PC-9 (cell line): ENCODE results near the gene CERCAM.

Source experiments
- CTCF ChIP-seq: fragments of 200-600 bp; sonication (generic); conservative IDR thresholded peaks from 2 replicates; pipeline ENCODE4 v1.6.1; 2017; ENCODE audit warnings: mixed run types, antibody characterized with exemption, mild to moderate bottlenecking, moderate library complexity
- EZH2 ChIP-seq: fragments of 200-600 bp; sonication (generic); IDR thresholded peaks from 2 replicates; pipeline ENCODE4 v1.8.0; 2017; ENCODE audit warnings: antibody characterized with exemption, low read depth

GRCh38 chr9:128470560-128470959 lies 49.9 kb downstream of the CERCAM start:
- no peak for TF ChIP-seq CTCF
- no peak for TF ChIP-seq EZH2
